Endothelial cell of umbilical vein (primary cell): Measurements from ENCODE around the gene ARL6IP4. TPM values are rescaled to one million over a fixed set of nuclear protein-coding genes. Genes with fewer than 3 reads are reported as not detected.

ENCODE experiments used
- BruUV-seq: library from RNA; stranded (reverse); fragments of 400-500 nt; replicated peaks from 2 replicates; lab custom pipeline; 2021; lab: Mats Ljungman, UMichigan
- CTCF ChIA-PET: fragments of 300-600, 350-600 bp; sonication (Branson Sonifier 250); formaldehyde crosslinking; loops from one replicate; lab custom pipeline; 2021; ENCODE audit warnings: antibody characterized with exemption, inconsistent platforms; lab: Charles Lee
- POLR2A ChIA-PET: fragments of 300-600, 350-600 bp; sonication (Branson Sonifier 250); formaldehyde crosslinking; loops from one replicate; lab custom pipeline; 2021; ENCODE audit warnings: antibody characterized with exemption, inconsistent platforms; lab: Charles Lee
- DNase-seq: peaks from one replicate; pipeline ENCODE4 v3.0.0-alpha.2; 2011; ENCODE audit warnings: low read depth, low spot score
- FAIRE-seq: peaks from 2 replicates; lab custom pipeline; 2011; peaks lifted over from hg19 to GRCh38; lab: Jason Lieb, UNC
- H2AFZ ChIP-seq: 2 replicates; pipeline ENCODE4 v1.6.0; 2012; ENCODE audit warnings: low read depth, low read length, control low read depth, inconsistent platforms
- H3K27ac ChIP-seq: 2 replicates; pipeline ENCODE4 v1.5.1; 2011; ENCODE audit warnings: low read depth, mild to moderate bottlenecking, control low read depth, low read length, moderate library complexity; ENCODE audit not compliant: insufficient read depth
- H3K27me3 ChIP-seq, 2 experiments: 2 replicates each; pipeline versions ENCODE4 v1.6.0 to v1.6.1; 2011; ENCODE audit warnings: low read length in 2 of 2, mixed read lengths in 1 of 2; ENCODE audit not compliant: control insufficient read depth in 2 of 2, insufficient read depth in 2 of 2
- H3K36me3 ChIP-seq, 2 experiments: 2 replicates in 1 of 2; 3 replicates in 1 of 2; pipeline ENCODE4 v1.5.1; 2011; ENCODE audit warnings: low read length in 2 of 2, mild to moderate bottlenecking in 1 of 2, moderate library complexity in 1 of 2; ENCODE audit not compliant: control insufficient read depth in 2 of 2, insufficient read depth in 2 of 2; ENCODE audit errors: extremely low read depth in 1 of 2
- H3K4me1 ChIP-seq: 3 replicates; pipeline ENCODE4 v1.5.1; 2011; ENCODE audit warnings: mild to moderate bottlenecking, low read length; ENCODE audit not compliant: control insufficient read depth, insufficient read depth; ENCODE audit errors: extremely low read depth
- H3K4me2 ChIP-seq: 2 replicates; pipeline ENCODE4 v1.6.1; 2011; ENCODE audit warnings: low read length, control low read depth, mixed read lengths; ENCODE audit not compliant: insufficient read depth
- H3K4me3 ChIP-seq, 3 experiments: fragments of 200-600 bp in 1 of 3; sonication (generic), shearing (Covaris generic) in 1 of 3; replicated peaks in 1 of 3; 2 replicates each; pipeline ENCODE4 v1.5.1; 2011 to 2016; ENCODE audit warnings: control low read depth in 3 of 3, low read length in 3 of 3, mild to moderate bottlenecking in 2 of 3, inconsistent platforms in 1 of 3, low read depth in 1 of 3, moderate library complexity in 1 of 3; ENCODE audit not compliant: insufficient read depth in 1 of 3
- H3K79me2 ChIP-seq: 2 replicates; pipeline ENCODE4 v1.6.0; 2012; ENCODE audit warnings: low read length, inconsistent platforms; ENCODE audit not compliant: control insufficient read depth, insufficient read depth
- H3K9ac ChIP-seq: replicated peaks from 2 replicates; pipeline ENCODE3; 2011; ENCODE audit warnings: low read length, control low read depth; ENCODE audit not compliant: insufficient read depth; ENCODE audit errors: extremely low read depth
- H3K9me1 ChIP-seq: replicated peaks from 3 replicates; pipeline ENCODE4 v1.6.0; 2011; ENCODE audit warnings: mild to moderate bottlenecking, low read length; ENCODE audit not compliant: control insufficient read depth, insufficient read depth; ENCODE audit errors: extremely low read depth
- H3K9me3 ChIP-seq: replicated peaks from 2 replicates; pipeline ENCODE4 v1.5.1; 2012; ENCODE audit warnings: low read length, inconsistent platforms; ENCODE audit not compliant: control insufficient read depth, insufficient read depth
- H4K20me1 ChIP-seq: replicated peaks from 2 replicates; pipeline ENCODE3; 2011; ENCODE audit warnings: mild to moderate bottlenecking, low read length; ENCODE audit not compliant: control insufficient read depth, insufficient read depth; ENCODE audit errors: extremely low read depth
- CTCF ChIP-seq, 2 donors: IDR thresholded peaks; 1 replicate in 1 of 2; 2 replicates in 1 of 2; pipeline ENCODE4 v1.5.1; 2011; ENCODE audit warnings: low read length in 2 of 2, mild to moderate bottlenecking in 2 of 2, moderate library complexity in 2 of 2, control low read depth in 1 of 2, inconsistent platforms in 1 of 2, low read depth in 1 of 2; ENCODE audit not compliant: insufficient read depth in 1 of 2; ENCODE audit errors: extremely low read depth in 1 of 2
- EZH2 ChIP-seq: IDR thresholded peaks from 2 replicates; pipeline ENCODE4 v1.6.1; 2012; ENCODE audit warnings: borderline replicate concordance, low read depth, mild to moderate bottlenecking, moderate library complexity, low read length, inconsistent platforms; ENCODE audit not compliant: severe bottlenecking
- FOS ChIP-seq: IDR thresholded peaks from 2 replicates; pipeline ENCODE4 v1.6.1; 2011; ENCODE audit warnings: mild to moderate bottlenecking, low read length, moderate library complexity, borderline replicate concordance; ENCODE audit not compliant: insufficient read depth
- GATA2 ChIP-seq: IDR thresholded peaks from 2 replicates; pipeline ENCODE4 v1.7.0; 2011; ENCODE audit warnings: low read depth, mild to moderate bottlenecking, moderate library complexity, mixed read lengths, low read length; ENCODE audit not compliant: insufficient read length, insufficient read depth
- JUN ChIP-seq: IDR thresholded peaks from 2 replicates; pipeline ENCODE4 v1.6.1; 2011; ENCODE audit warnings: borderline replicate concordance, low read depth; ENCODE audit not compliant: insufficient read length, insufficient read depth
- MAX ChIP-seq: IDR thresholded peaks from 2 replicates; pipeline ENCODE4 v1.6.1; 2011; ENCODE audit not compliant: insufficient read depth, insufficient read length
- MYC ChIP-seq: IDR thresholded peaks from one replicate; pipeline ENCODE4 v1.6.1; 2011; ENCODE audit warnings: mild to moderate bottlenecking, low read depth, low read length
- POLR2A ChIP-seq: IDR thresholded peaks from 2 replicates; pipeline ENCODE4 v1.6.1; 2012; ENCODE audit warnings: low read depth, mild to moderate bottlenecking, control low read depth, low read length
- POLR2AphosphoS5 ChIP-seq: IDR thresholded peaks from 2 replicates; pipeline ENCODE4 v1.6.1; 2012; ENCODE audit warnings: low read depth, mild to moderate bottlenecking, control low read depth, low read length, moderate library complexity; ENCODE audit not compliant: insufficient read depth
- dilution Hi-C: fragments of 300-500 bp; cut with MboI; formaldehyde crosslinking; loops from one replicate; pipeline ENCODE4 v1.15.0; 2019; ENCODE audit warnings: low sequenced_read_pairs; ENCODE audit not compliant: extremely low pct_ligation_motif_present
- intact Hi-C: fragments of 100-400 bp; cut with micrococcal nuclease; formaldehyde crosslinking; loops from one replicate; pipeline ENCODE4 v1.10.0; 2022
- polyA plus RNA-seq, 4 experiments: library from polyadenylated mRNA; depleted of rRNA in 3 of 4; stranded (reverse) in 3 of 4; unstranded in 1 of 4; fragments of >200 nt; gene quantifications; 2 replicates each; pipeline versions ENCODE4 v1.2.1 to v1.2.3, GENCODE V29; 2011 to 2012; ENCODE audit warnings: missing spikeins in 1 of 4
- total RNA-seq: library from RNA; stranded (reverse); gene quantifications from 2 replicates; pipeline ENCODE4 v1.2.3, GENCODE V29; 2021

Gene ARL6IP4
- total and polyA plus RNA-seq, 2 donors (not counting 3 experiments of a cell fraction or from before 2014, with no cell fraction given): 193 to 226 TPM

- Histone ChIP-seq H3K9me1 (no peaks in the 10 kb centered on the region), H3K4me1 (no peaks in the 10 kb centered on the region), H3K79me2 (no peaks in the 10 kb centered on the region), H3K36me3 (no peaks in the 10 kb centered on the region), H3K4me3 (no peak overlapping the region), H3K9me3 (no peaks in the 10 kb centered on the region), H4K20me1 (no peaks in the 10 kb centered on the region), H3K9ac (no peak overlapping the region), H3K27me3 (no peaks in the 10 kb centered on the region), H3K4me2 (no peak overlapping the region), H2AFZ (no peak overlapping the region), H3K27ac (no peak overlapping the region)
- BruUV-seq: no TSS peak
- no peak for DNase-seq
- intact Hi-C loops (loop anchor here (10.0 kb wide), 1 partner anchor 1183 kb away; no protein-coding TSS in a partner anchor), dilution Hi-C loops (no loop called here)
- no peak for FAIRE-seq
- TF ChIP-seq POLR2AphosphoS5: no peak
- TF ChIP-seq EZH2: no peak
- TF ChIP-seq POLR2A: no peak
- no peak for TF ChIP-seq MYC
- TF ChIP-seq GATA2: no peak
- TF ChIP-seq MAX: no peak
- no peak for TF ChIP-seq CTCF (IDR thresholded peaks at IDR 0.05; ENCODE audit: extremely low read depth in 1 of 2, insufficient read depth in 1 of 2, low read depth in 1 of 2, low read length in 2 of 2)
- TF ChIP-seq JUN: no peak
- TF ChIP-seq FOS: no peak
- CTCF ChIA-PET: interaction anchor here (0.7 kb wide), 1 partner anchor 620 kb away, joined by 3 read pairs; no protein-coding TSS in a partner anchor
- POLR2A ChIA-PET: no interaction called here
These were observed 21.0 kb downstream of the ARL6IP4 start for GRCh38 chr12:123001464-123001863.
